Fibroblast of peridontal ligament (primary cell): ENCODE data around the gene PTGER1.

ENCODE experiments used
- DNase-seq: peaks from one replicate; pipeline ENCODE4 v3.0.0-alpha.2; 2010; ENCODE audit errors: extremely low read depth

Gene PTGER1

DNA sequence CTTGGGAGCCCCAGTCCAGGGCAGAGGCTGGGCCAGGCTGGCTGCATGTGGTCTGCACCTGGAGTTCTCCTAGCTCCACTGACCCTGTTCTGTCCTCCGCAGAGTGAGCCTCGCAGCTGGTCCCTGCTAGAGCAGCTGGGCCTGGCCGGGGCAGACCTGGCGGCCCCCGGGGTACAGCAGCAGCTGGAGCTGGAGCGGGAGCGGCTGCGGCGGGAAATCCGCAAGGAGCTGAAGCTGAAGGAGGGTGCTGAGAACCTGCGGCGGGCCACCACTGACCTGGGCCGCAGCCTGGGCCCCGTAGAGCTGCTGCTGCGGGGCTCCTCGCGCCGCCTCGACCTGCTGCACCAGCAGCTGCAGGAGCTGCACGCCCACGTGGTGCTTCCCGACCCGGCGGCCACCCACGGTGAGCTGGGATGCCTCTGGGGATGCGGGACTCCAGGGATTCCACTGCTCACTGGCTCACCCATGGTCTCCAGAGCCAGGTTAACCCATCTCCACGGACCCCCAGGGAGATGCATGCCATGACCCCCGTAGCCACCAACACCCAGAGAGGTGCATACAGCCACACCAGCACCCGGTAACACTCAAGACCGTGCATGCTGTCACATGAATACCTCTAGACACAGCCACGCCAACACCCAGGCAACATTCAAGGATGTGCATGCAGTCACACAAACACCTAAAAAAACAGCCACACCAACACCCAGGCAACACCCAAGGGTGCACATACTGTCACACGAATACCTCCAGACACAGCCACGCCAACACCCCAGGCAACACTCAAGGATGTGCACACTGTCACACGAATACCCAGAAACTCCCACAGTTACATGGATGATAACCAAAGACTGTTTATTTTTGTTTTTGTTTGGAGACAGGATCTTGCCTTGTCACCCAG is 33.9 kb downstream of the PTGER1 start:
- no peak for DNase-seq

DNA sequence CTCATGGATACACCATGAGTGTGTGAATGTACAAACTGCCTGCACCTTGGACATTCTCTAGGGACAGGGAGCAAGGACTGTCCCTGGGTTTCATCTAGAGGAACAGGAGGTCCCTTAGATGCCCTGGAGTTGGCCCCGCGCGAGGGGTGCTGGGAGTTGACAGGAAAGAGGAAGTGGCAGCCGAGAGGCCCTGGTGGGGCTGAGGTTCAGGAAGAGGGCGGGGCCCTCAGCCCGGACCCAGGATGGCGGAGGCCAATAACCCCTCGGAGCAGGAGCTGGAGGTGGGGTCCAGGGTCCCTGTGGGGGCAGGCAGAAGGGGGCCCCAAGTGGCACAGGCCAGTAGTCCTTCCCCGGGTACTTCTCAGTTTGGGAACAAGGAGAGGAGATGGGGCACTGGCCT is 35.1 kb downstream of the PTGER1 start:
- no peak for DNase-seq

DNA sequence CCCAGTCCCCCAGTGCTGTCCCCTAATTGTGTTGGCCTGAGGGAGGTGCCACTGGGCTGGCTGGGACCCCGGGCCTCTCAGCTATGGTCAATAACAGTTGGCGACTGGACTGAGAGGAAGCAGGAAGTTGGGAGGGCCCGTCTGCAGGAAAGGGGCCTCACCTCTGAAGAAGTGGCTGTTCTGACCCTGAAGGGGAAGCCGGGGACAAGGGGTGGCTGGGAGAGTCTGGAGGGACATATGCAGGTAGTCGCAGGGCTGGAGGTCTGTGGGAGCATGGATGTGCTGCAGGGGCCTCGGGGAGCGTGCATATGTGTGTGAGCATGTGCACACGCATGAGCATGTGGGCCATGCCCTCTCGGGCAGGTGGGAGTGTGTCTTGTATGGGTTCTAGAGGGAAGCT is 36.1 kb downstream of the PTGER1 start:
- no peak for DNase-seq

DNA sequence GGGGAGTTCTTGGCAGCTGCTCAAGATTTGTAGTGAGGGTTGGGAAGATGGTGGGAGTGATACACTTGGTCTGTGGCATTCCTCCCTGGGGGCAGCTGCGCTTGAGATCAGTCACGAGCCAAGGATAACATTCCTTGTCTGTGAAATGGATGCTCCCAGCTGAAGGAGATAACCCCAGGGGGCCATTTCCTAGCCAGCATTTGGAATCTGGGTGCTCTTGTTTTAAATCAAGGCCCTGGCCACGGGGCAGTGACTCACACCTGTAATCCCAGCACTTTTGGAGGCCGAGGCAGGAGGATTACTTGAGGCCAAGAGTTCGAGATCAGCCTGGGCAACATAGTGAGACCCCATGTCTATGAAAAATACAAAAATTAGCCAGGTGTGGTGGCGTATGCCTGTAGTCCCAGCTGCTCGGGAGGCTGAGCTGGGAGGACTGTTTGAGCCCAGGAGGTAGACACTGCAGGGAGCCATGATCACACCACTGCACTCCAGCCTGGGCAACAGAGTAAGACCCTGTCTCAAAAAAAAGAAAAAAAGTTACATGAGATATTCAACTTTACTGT is 37.5 kb downstream of the PTGER1 start:
- no peak for DNase-seq

DNA sequence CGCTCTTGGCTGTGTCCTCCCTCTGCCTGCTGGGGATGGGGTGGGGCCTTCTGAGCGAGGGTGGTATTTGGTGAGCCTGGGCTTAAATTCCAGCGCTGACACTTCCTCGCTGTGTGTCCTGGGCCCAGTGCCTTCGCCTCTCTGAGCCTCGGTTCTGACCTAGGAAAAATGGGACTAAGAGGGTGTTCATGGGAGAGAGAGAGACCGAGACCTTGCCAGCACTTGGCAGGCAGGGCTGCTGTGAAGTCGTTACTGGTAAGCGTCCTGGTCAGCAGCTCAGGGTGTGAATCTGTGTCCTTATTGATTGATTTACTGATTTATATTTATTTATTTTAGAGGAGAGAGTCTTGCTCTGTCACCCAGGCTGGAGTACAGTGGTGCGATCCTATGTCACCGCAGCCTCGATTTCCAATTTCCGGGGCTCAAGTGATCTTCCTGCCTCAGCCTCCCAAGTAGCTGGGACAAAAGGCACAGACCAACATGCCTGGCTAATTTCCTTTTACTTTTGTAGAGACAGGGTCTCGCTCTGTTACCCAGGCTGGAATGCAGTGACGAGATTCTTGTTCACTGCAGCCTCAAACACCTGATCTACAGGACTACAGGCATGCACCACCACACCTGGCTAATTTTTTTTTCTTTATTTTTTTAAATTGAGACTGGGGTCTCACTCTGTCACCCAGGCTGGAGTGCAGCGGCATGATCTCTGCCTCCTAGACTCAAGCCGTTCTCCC is 39.7 kb downstream of the PTGER1 start:
- no peak for DNase-seq

DNA sequence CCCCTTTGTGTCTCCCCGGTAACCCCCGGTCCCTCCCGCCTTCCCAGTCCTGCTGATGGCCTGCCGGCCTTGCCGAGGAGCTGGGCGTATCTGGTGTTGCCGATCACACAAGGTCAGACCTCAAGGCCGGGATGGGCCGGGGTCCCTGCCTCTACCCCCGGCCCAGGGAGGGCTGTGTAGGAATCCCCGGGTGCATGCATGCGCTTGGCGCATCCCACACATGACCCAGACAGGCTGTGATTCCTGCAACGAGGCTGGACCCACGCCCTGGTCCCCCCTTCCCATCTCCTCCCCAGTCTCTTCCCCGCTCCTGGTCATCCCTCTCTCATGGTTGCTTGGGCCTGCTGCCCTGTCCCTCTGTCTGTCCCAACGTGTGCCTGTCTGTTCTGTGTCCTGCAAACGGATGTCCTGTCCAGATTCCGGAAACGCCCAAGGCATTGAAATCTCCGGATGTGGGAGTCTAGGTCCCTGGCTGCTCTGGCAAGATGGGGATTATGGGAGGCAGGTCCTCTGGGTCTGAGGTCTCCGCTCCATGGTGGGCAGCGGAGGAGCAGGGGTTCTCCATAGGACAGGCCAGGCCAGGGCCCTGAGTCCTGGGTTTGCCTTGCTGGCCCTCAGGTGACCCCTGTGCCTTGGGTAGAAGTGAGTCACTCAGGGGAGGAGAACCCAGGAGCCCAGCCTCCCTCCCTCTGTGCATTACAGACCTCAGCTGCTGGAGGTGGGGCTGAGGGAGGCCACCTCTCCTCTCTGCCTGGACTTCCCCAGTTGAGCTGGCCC is 40.4 kb downstream of the PTGER1 start:
- peak; percentile 36 for DNase-seq

DNA sequence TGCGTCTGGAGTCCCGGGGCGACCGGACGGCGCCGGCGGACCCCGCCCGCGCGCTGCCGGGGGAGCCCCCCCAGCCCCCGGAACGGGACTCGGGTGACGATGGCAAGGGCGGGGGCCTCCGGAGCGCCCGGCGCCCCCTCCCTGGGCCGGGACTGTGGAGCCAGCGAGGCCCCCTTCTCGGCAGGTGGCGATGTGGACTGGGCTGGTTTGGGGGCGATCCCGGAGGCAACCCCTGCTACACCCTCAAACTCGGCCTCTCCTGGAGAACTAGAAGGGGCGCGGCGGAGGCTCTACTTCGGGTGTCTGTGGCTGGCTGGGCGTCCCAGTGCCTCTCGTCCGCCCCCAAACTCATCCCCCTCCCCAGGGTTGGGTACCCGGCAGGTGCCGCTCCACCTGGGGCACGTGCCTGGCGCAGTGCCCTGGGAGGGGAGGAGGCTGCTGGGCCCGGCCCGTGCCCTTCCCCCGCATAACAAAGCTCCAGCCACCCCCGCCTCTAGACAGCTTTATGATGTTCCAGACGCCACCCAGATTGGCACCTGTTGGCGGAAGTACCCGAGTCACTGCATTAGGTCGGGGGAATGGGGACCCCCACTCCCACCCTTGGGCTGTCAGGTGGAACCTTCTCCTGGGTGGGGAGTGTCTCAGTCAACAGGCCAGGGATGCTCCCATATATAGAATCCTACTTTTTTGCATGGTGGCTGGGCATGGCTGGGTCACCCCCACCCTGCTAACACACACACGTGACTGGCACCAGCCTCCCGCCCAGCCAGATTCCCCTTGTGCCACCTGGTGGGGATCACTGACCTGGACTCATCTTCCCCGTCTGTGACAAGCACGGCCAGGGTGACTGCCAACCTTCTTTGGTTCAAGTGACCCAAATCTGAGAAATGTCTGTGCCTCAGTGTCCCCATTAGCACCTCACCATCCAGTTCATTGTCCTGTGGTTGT is 41.3 kb downstream of the PTGER1 start:
- no peak for DNase-seq

DNA sequence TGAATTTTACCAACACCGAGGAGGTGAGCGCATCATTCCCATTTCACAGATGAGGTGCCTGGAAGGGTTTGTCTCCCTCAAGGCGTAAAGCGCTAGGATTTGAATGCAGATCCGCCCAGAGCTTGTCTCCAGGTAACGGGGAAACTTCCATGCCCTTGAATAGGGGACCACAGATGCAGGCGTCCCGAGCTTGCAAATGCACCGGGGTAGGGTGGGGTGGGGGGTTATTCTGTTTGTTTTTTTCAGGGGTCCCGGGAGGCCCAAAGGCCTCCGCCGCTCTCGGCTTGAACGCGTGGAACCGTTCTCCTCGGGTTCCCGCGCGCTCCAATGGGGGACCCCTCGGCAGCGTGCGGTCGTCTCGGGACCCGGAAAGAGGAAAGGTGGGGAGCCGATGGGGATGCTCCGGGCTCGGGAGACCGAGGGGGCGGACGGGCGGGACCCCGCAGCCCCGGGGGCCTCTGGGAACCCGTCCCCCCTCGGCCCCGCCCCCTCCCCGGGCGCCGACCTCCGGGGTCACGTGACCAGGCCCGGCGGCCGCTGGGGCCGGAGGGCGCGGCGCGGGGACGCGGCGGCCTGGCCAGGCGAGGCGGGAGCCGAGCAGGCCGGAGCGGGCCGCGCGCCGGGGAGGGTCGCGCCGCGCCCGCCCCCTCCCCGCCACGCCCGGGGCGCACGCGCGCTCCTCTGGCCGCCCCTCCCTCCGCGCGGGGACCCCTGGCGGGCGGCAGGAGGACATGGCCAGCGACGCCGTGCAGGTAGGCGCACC is 42.2 kb downstream of the PTGER1 start, which contains the start of gene PKN1:
PKN1 (plus strand) TSS at position 516 of the 763 bp plus-strand sequence; CDS start at position 732, 216 bp downstream.
- no peak for DNase-seq

DNA sequence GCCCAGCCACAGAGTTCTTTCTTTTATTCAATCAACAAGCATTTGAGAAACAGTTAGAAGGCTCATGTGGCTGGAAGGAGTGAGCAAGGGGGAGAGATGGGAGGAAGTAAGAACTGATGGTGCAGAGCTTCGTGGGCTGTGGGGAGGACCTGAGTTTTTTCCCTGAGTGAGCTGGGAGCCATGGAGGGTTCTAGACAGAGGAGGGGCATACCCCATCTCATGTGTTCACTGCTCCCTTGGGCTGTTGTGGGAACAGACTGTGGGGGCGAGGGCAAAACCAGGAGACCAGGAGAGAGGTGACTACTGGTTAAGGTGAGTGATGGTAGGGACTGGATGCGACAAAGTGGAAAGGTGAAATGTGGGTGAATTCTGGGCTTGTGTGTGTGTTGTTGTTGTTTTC is 44.4 kb downstream of the PTGER1 start:
- no peak for DNase-seq

DNA sequence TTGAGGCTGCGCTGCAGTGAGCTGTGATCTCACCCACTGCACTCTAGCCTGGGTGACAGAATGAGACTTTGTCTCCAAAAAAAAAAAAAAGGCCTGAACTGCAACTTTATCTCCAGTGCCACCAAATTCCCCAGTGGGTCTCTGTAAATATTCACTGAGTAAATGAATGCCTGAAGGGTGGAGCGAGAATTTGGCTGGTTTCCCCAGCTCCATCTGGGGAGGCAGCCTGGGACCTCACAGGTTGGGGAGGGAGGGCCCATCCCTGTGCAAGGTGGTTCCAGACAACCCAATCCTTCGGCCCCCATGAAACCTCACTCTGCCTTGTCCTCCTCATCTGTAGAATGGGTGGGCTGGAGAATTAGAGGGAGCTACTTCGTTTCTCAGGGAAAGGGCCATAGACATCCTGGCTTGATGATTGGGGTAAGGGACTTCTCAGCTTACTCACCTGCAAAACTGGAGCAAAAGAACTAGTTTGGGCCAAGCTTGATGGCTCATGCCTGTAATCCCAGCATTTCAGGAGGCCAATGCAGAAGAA is 46.2 kb downstream of the PTGER1 start:
- no peak for DNase-seq

DNA sequence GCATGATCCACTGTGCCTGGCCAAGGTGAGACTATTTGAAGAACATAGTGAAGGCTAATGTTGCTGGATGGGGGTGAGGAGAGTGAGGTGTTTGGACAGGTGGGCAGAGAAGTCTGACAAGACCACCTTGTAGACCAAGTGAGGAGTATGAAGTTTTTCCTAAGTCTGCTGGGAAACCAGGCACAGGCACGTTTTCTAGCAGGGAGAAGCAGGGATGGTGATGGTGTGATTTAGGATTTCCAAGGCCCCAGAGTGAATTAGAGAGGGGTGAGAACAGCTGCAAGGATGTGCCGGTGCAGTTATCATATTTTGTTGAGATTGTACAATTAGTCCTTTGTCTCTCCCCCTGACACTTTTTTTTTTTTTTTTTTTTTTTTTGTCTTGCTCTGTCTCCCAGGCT is 47.7 kb downstream of the PTGER1 start:
- DNase-seq: no peak

DNA sequence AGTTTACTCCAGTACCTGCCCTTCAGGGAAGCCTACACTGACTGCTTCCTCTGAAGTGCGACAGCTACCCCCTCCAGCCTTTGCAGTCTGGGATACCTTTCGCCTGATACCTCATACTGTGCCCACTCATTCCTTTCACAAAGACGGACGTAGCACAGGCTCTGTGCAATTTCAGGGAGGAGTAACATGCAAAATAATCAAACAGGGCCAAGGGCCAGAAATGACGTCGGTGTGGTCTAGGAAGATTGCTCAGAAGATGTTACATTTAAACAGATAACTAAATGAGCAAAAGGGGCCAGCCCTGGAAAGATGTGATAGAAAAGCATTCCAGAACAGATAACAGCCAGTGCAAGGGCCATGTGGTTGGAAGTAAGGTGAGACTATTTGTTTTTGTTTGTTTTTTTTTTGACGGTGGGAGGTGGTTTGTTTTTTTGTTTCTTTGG is 49.4 kb downstream of the PTGER1 start:
- DNase-seq: peak; percentile 69
